Measurements from ENCODE around the gene UBALD2.

DNA sequence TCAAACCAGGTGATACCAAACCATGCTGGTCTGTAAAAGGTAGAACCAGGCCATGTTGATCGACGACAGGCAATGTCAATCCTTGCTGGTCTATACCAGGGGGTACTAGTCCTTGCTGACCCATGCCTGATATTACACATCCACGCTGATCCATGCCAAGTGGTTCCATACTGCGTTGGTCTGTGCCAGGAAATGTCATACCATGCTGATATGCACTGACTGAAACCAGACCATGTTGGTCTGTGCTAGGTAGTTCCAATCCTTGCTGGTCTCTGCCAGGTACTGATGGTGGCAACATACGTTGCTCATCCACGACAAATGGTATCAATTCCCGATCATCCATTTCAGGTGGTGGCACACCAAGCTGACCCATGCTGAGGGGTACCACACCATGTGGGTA lies 28.0 kb downstream of the UBALD2 start:
- TF ChIP-seq CHD2 (IDR thresholded peaks at IDR 0.05; ENCODE audit: low read length, partially characterized antibody) (no peak), POLR2A (IDR thresholded peaks at IDR 0.05; ENCODE audit: low read length) (no peak), CBX8 (IDR thresholded peaks at IDR 0.05) (no peak), MAZ (IDR thresholded peaks at IDR 0.05; ENCODE audit: borderline replicate concordance, low read depth, low read length) (no peak)
